HG02642 (cell line): ENCODE data around the gene RPL6.
A peak's percentile ranks its signal among the peaks of the same experiment; 100 is the strongest.
"Not testable (repeated sequence)": the region's sequence is repeated elsewhere in the genome, so short reads cannot be mapped to it uniquely, and the experiment has no call there.

Source experiments
- ATAC-seq: cut with Tn5 transposase; IDR thresholded peaks from one replicate; pipeline ENCODE4 v1.9.1; 2021; ENCODE audit warnings: mild to moderate bottlenecking; ENCODE audit not compliant: unreplicated experiment, poor library complexity

RPL6 gene

GRCh38 chr12:112420740-112421139 lies 11.3 kb upstream of the RPL6 start:
- ATAC-seq = no peak

DNA sequence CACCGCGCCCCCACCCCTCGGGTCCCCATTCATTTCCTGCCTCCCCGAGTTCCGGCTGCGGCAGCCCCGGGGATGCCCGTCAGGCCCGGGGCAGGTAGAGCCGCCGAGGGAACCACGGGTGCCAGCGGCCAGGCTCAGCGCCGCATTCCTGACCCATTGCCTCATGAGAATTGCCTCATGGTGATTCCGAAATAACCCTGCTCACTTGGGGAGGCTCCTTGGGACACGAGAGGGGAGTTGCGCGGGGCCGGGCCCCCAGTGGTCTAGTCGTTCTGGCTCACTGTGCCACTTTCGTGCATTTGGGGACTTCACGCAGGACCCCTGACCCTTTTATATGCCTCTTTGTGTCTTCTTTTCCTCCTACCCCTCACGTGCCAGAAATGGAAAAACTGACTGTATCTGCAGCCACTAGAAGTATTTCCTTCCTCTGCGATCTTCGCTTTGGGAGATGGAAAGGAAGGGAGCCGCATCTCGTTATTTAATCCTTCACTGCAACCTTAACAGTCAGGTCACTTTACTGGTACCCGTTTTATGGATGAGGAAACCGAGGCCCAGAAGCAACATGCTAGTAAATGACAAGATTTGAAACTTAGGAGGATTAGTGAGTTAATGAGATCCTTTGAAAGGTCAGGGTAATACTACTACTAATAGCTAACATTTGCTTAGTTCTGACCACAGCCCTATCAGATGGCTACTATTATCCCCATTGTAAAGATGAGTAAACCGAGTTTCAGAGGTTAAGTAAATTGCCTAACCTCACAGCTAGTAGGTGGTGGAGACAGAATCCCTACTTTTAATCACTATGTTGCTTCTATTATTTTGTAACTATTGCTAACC lies 10.1 kb upstream of the RPL6 start:
- no peak for ATAC-seq

GRCh38 chr12:112418608-112419296 lies 9.3 kb upstream of the RPL6 start, which contains the start of gene PTPN11:
TSS of gene PTPN11 (plus strand) at chr12:112418947. CDS start at chr12:112419112, 165 bp downstream.
- ATAC-seq = peak; percentile 76

DNA sequence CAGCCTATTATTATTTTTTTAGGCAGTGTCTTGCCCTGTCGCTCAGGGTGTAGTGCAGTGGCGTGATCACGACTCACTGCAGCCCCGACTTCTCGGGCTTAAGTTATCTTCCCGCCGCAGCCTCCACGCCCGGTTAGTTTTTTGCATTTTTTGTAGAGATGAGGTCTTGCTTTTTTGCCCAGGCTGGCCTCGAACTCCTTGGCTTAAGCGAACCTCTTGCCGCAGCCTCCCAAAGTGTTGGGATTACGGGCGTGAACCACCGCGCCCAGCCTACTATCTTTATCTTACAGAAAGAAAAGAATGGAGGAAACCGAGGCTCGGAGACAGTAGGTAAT lies 8.8 kb upstream of the RPL6 start:
- ATAC-seq = no peak

DNA sequence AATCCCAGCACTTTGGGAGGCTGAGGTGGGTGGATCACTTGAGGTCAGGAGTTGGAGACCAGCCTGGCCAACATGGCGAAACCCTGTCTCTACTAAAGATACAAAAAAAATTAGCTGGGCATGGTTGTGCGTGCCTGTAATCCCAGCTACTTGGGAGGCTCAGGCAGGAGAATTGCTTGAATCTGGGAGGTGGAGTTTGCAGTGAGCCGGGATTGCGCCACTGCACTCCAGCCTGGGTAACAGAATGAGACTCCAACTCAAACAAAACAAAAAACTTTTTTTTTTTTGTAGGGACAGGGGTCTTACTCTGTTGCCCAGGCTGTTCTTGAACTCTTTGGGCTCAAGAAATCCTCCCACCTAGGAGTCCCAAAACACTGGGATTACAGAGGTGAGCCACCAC lies 6.1 kb upstream of the RPL6 start:
- not testable (repeated sequence) for ATAC-seq

DNA sequence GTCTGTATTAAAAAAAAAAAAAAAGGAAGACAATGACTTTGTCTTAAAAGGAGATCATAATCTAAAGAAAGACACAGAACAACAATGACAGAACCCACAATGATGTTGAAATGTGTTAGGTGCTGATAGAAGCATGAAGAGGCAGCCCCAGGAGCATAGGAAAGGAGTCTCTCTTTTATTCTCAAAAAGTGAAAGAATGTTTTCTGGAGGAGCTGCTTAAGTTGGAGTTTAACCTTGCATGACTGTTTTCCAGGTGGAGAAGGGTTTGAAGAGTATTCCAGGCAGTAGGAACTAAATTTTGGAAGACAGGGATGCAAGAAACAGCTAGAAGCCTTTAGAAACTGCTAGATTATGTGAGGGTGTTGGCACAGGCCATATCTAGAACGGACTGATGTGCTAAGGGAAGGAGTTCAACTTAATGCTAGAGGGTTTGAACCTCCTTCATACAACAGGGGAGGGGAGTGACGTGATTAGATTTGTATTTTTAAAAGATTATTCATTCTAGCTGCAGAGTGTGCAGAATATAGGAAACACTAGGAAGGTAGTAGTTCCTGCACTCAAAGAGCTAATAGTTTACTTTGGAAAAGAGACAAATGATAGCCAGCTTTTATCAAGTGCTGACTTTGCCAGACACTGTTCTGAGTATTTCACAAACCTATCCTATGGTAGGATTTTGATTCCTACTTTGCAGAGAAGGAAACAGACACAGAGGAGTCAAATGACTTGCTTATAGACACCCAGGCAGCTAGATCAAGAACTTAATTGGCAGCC lies 4.6 kb upstream of the RPL6 start:
- no peak for ATAC-seq

DNA sequence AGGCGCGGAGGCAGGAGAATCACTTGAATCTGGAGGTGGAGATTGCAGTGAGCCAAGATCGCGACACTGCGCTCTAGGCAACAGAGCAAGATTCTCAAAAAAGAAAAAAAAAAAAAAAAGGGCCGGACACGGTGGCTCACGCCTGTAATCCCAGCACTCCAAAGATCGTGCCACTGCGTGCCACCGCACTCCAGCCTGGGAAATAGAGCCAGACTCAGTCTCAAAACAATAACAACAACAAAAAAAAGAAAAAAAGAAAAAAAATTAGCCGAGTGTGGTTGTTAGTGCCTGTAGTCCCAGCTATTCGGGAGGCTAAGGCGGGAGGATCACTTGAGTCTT lies 470 bp upstream of the RPL6 start:
- ATAC-seq = no peak

- no peak for ATAC-seq
Measured at GRCh38 chr12:112408621-112409020, 784 bp downstream of the RPL6 start.

DNA sequence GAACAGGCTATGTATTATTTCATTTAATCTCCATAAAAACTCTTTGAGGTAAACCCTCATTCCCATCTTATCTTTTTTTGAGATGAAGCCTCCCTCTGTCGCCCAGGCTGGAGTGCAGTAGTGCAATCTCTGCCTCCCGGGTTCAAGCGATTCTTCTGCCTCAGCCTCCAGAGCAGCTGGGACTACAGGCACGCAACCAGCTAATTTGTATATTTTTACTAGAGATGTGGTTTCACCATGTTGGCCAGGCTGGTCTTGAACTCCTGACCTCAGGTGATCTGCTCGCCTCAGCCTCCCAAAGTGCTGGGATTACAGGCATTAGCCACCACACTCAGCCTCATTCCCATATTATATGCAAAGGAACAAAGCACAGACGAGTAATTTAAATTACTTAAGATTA lies 1.7 kb downstream of the RPL6 start:
- ATAC-seq = not testable (repeated sequence)

GRCh38 chr12:112406519-112407488 lies 2.6 kb downstream of the RPL6 start:
- ATAC-seq = no peak

DNA sequence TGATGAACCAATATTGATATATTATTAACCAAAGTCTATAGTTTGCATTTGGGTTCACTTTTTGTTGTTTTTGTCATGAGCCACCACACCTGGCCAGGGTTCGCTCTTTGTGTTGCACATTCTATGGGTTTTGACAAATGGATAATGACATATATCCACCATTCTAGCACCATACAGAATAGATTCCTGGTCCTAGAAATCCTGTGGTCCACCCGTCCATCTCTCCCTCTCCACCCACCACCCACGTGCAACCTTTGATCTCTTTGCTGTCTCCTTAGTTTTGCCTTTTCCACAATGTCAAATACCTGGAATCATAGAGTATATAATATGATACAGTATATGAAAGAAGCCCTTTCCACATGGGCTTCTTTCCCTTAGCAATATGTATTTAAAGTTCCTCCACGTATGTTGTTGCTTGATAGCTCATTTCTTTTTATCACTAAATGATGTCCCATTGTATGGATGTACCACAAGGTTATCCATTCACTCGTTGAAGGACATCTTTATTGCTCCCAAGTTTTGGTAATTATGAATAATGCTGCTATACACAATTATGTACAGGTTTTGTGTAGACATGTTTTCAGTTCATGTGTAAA lies 7.4 kb downstream of the RPL6 start:
- ATAC-seq = no peak

DNA sequence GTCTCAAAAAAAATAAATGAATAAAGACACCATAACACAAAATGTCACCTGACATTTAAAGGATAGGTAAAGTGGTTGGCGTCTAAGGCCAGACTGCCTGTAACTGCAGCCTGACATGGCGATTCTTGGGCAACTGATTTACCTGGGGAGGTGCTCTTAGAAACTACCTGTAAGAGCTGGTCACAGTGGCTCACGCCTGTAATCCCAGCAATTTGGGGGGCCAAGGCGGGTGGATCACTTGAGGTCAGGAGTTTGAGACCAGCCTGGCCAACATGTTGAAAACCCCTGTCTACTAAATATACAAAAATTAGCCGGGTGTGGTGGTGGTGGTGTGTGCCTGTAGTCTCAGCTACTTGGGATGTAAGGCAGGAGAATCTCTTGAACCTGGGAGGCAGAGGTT lies 8.4 kb downstream of the RPL6 start:
- no peak for ATAC-seq

- no peak for ATAC-seq
Measured at GRCh38 chr12:112393328-112393727, 16.1 kb downstream of the RPL6 start.

DNA sequence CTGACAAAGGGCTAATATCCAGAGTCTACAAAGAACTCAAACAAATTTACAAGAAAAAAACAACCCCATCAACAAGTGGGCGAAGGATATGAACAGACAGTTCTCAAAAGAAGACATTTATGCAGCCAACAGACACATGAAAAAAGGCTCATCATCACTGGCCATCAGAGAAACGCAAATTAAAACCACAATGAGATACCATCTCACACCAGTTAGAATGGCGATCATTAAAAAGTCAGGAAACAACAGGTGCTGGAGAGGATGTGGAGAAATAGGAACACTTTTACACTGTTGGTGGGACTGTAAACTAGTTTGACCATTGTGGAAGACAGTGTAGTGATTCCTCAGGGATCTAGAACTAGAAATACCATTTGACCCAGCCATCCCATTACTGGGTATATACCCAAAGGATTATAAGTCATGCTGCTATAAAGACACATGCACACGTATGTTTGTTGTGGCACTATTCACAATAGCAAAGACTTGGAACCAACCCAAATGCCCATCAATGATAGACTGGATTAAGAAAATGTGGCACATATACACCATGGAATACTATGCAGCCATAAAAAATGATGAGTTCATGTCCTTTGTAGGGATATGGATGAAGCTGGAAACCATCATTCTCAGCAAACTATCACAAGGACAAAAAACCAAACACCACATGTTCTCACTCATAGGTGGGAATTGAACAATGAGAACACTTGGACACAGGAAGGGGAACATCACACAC lies 19.3 kb downstream of the RPL6 start:
- not testable (repeated sequence) for ATAC-seq

- ATAC-seq = no peak
Measured at GRCh38 chr12:112389228-112389627, 20.2 kb downstream of the RPL6 start.

- ATAC-seq = no peak
Measured at GRCh38 chr12:112386726-112387125, 22.7 kb downstream of the RPL6 start.

DNA sequence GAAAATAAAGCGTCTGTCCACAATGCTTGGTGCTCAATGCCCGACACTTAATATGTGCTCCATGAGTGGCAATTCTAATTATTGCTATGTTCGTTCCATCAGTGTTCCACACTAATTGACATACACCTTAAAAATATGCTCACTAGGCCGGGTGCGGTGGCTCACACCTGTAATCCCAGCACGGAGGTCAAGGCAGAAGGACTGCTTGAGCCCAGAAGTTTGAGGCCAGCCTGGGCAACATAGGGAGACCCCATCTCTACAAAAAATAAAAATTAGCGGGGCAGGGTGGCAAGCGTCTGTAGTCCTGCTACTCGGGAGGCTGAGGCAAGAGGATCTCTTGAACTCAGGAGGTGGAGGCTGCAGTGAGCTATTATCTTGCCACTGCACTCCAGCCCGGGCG lies 26.5 kb downstream of the RPL6 start:
- ATAC-seq = no peak

GRCh38 chr12:112381883-112382796 lies 27.3 kb downstream of the RPL6 start, which contains the start of gene HECTD4:
TSS of gene HECTD4 (minus strand) at chr12:112382431. CDS start at chr12:112382128, 303 bp downstream.
- ATAC-seq = peak; percentile 92
